Midbrain (tissue), 1 donor: Measurements from ENCODE around the gene CCDC70.
"Not testable (repeated sequence)": the region's sequence is repeated elsewhere in the genome, so short reads cannot be mapped to it uniquely, and the experiment has no call there.

Experiments used
- DNase-seq: peaks from one replicate; lab custom pipeline; 2025; lab: John Stamatoyannopoulos, UW

Gene CCDC70

DNA sequence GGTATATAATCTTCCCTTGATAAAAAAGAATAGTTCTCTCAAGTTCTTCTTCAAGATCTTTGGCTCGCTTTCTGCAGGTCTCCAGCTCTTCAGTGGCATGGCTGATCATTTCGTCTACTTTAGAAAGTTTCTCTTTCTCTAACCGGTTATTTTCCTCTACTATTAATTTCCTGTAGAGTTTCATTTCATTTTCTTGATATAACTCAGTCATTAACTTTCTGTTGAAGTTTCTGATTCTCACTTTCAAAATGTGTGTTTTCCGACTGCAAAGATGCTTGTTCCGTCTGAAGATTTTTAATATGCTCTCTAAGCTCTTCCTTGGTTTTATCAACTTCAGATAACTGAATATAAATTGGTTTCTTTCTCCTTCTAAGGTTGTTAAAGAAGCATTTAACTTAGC, 47.5 kb downstream of the CCDC70 start:
- not testable (repeated sequence) for DNase-seq

DNA sequence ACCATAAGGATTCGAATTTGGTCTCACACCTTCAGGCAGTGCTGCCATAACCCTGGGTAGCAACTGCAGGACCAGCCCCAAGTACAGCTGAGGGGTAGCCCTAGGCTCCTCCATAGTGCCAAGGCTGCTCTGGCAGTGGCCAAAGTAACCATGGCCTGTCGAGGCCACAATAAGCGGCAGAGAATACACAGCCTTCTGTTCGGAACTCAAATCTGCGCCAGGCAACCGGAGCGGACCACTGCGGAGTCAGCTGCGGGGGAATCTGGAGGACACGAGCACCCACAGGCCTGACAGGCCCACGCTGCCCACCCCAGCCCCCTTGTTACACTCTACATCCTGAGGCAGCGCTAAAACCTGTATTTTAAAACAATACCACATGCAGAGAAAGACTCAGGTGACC, 48.7 kb downstream of the CCDC70 start:
- DNase-seq: no peak

DNA sequence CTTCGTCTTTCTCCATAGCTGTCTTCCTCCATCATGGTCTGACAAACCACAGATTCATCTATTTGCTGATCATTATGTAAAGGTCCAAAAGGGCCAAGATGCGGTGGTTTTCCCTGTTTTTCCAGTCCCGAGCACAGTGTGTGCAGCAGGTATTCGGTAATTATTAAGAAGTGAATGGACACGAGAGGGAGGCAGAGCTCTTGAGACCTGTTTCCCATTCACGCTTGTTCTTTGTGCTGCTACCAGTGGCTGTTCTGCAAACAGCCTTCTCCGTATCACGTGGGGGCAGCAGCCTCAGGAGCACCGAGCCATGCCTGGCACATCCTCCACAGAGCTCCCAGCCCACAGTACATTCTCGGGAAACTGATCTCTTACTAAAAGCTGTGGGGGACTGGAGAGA, 50.3 kb downstream of the CCDC70 start:
- peak; percentile 69 for DNase-seq

- no peak for DNase-seq
Measured at GRCh38 chr13:51912511-51913225, 50.9 kb downstream of the CCDC70 start.

GRCh38 chr13:51913421-51914136, 51.8 kb downstream of the CCDC70 start:
- peak; percentile 32 for DNase-seq

GRCh38 chr13:51914137-51914493, 52.3 kb downstream of the CCDC70 start:
- no peak for DNase-seq
